Mesendoderm (in vitro differentiated cells): ENCODE results near the gene IL17RC. TPM values are rescaled to one million over a fixed set of nuclear protein-coding genes. Genes with fewer than 3 reads are reported as not detected.
A peak's percentile ranks its signal among the peaks of the same experiment; 100 is the strongest.
"Not testable (repeated sequence)": the region's sequence is repeated elsewhere in the genome, so short reads cannot be mapped to it uniquely, and the experiment has no call there.

ENCODE experiments used
- DNase-seq: peaks from one replicate; pipeline ENCODE4 v3.0.0; 2013
- H2AK5ac ChIP-seq: 2 replicates; pipeline ENCODE4 v1.6.1; 2013; ENCODE audit warnings: low read length, inconsistent platforms
- H2BK120ac ChIP-seq: 2 replicates; pipeline ENCODE4 v1.6.1; 2013; ENCODE audit warnings: low read depth, mild to moderate bottlenecking, low read length, moderate library complexity, mixed read lengths
- H2BK15ac ChIP-seq: replicated peaks from 2 replicates; pipeline ENCODE4 v1.6.1; 2013; ENCODE audit warnings: low read depth, mild to moderate bottlenecking, moderate library complexity
- H2BK5ac ChIP-seq: 2 replicates; pipeline ENCODE4 v1.6.1; 2013; ENCODE audit warnings: low read length, inconsistent platforms
- H3K18ac ChIP-seq: 2 replicates; pipeline ENCODE4 v1.6.1; 2013; ENCODE audit warnings: mild to moderate bottlenecking, low read length, mixed read lengths
- H3K23ac ChIP-seq: one replicate; pipeline ENCODE4 v1.6.1; 2013; ENCODE audit warnings: low read length
- H3K27ac ChIP-seq: 2 replicates; pipeline ENCODE4 v1.5.1; 2013; ENCODE audit warnings: low read depth, mild to moderate bottlenecking, inconsistent platforms, low read length, moderate library complexity
- H3K27me3 ChIP-seq: 2 replicates; pipeline ENCODE4 v1.6.1; 2013; ENCODE audit warnings: low read length, control low read depth, mild to moderate bottlenecking, inconsistent platforms; ENCODE audit not compliant: insufficient read depth, poor library complexity
- H3K36me3 ChIP-seq: 2 replicates; pipeline ENCODE4 v1.6.1; 2013; ENCODE audit warnings: low read length, inconsistent platforms; ENCODE audit not compliant: control insufficient read depth, insufficient read depth
- H3K4ac ChIP-seq: one replicate; pipeline ENCODE4 v1.6.1; 2013; ENCODE audit warnings: low read depth, mild to moderate bottlenecking, low read length, moderate library complexity
- H3K4me1 ChIP-seq: 2 replicates; pipeline ENCODE4 v1.6.1; 2013; ENCODE audit warnings: low read depth, low read length, inconsistent platforms; ENCODE audit not compliant: control insufficient read depth
- H3K4me2 ChIP-seq: 2 replicates; pipeline ENCODE4 v1.6.1; 2013; ENCODE audit warnings: low read length
- H3K4me3 ChIP-seq: 2 replicates; pipeline ENCODE4 v1.5.1; 2013; ENCODE audit warnings: mild to moderate bottlenecking, low read length
- H3K56ac ChIP-seq: one replicate; pipeline ENCODE4 v1.6.1; 2013; ENCODE audit warnings: low read length
- H3K79me1 ChIP-seq: 2 replicates; pipeline ENCODE4 v1.6.1; 2013; ENCODE audit warnings: low read length, inconsistent platforms
- H3K79me2 ChIP-seq: 2 replicates; pipeline ENCODE4 v1.6.1; 2013; ENCODE audit warnings: mild to moderate bottlenecking, low read length; ENCODE audit not compliant: control insufficient read depth, insufficient read depth
- H3K9ac ChIP-seq: 2 replicates; pipeline ENCODE4 v1.6.1; 2013; ENCODE audit warnings: low read length, inconsistent platforms
- H4K5ac ChIP-seq: one replicate; pipeline ENCODE4 v1.6.1; 2013; ENCODE audit warnings: low read length
- H4K8ac ChIP-seq: one replicate; pipeline ENCODE4 v1.6.1; 2013; ENCODE audit warnings: low read depth, mild to moderate bottlenecking, control low read depth, low read length, moderate library complexity
- WGBS: extraction: QIAGEN DNeasy Blood & Tissue Kit; methylation state at CpG from one replicate; pipeline ENCODE4 v1.1.7; 2013; ENCODE audit warnings: low lambda C conversion rate, missing lambda C conversion rate; ENCODE audit not compliant: insufficient coverage; ENCODE audit errors: extremely low coverage; 5-methylcytosine and 5-hydroxymethylcytosine counted together
- polyA plus RNA-seq, 2 experiments: library from polyadenylated mRNA; stranded (reverse); fragments of 200-250 nt; gene quantifications; one replicate each; pipeline ENCODE4 v1.2.3, GENCODE V29; 2013

IL17RC gene
- 4.5 TPM for polyA plus RNA-seq (2013, experiment 1 of 2)
- 4.7 TPM for polyA plus RNA-seq (2013, experiment 2 of 2)

- H2BK120ac ChIP-seq: no peak within 1 kb of the TSS
- H3K27ac ChIP-seq: no peak within 1 kb of the TSS
- no peak within 1 kb of the TSS for H4K5ac ChIP-seq
- H3K79me2 ChIP-seq: no peaks in the 10 kb centered on the region
- peak within 1 kb of the TSS; percentile 5 for H3K4ac ChIP-seq
- peak within 1 kb of the TSS; percentile 77 for H3K18ac ChIP-seq
- H3K79me1 ChIP-seq: no peaks in the 10 kb centered on the region
- H3K4me1 ChIP-seq: peaks cover 3% of the 10 kb centered on the region
- H3K4me2 ChIP-seq: peak within 1 kb of the TSS; percentile 87
- peak within 1 kb of the TSS; percentile 94 for H3K9ac ChIP-seq
- H4K8ac ChIP-seq: no peak within 1 kb of the TSS
- H2BK15ac ChIP-seq: no peak within 1 kb of the TSS
- H3K36me3 ChIP-seq: no peaks in the 10 kb centered on the region
- H2AK5ac ChIP-seq: no peak within 1 kb of the TSS
- H2BK5ac ChIP-seq: peak within 1 kb of the TSS; percentile 17
- H3K27me3 ChIP-seq: no peaks in the 10 kb centered on the region
- peak within 1 kb of the TSS; percentile 100 for H3K23ac ChIP-seq
- no peak within 1 kb of the TSS for H3K4me3 ChIP-seq
- DNase-seq: peak; percentile 95
- peak within 1 kb of the TSS; percentile 98 for H3K56ac ChIP-seq
- WGBS: no CpG with 5 or more reads among the region's 19 CpGs
Observed at GRCh38 chr3:9916734-9917680, at the start of gene IL17RC. IL17RC (plus strand) TSS chr3:9917098; CDS start chr3:9917316, 218 bp downstream.

- Histone ChIP-seq H2BK120ac (no peak overlapping the region), H2AK5ac (no peak overlapping the region), H3K27ac (no peak overlapping the region), H3K9ac (no peak overlapping the region), H3K23ac (no peak overlapping the region), H2BK15ac (no peak overlapping the region), H3K27me3 (no peaks in the 10 kb centered on the region), H3K4me1 (no peaks in the 10 kb centered on the region), H2BK5ac (no peak overlapping the region), H4K8ac (no peak overlapping the region), H3K56ac (no peak overlapping the region), H3K79me1 (no peaks in the 10 kb centered on the region), H3K18ac (no peak overlapping the region), H4K5ac (no peak overlapping the region), H3K36me3 (no peaks in the 10 kb centered on the region), H3K4me3 (no peak overlapping the region), H3K4ac (no peak overlapping the region), H3K79me2 (no peaks in the 10 kb centered on the region), H3K4me2 (no peak overlapping the region)
- WGBS: no CpG with 5 or more reads among the region's 12 CpGs
- DNase-seq: no peak
Observed at GRCh38 chr3:9867106-9867505, 49.8 kb upstream of the IL17RC start.

GRCh38 chr3:9869955-9870354, 46.9 kb upstream of the IL17RC start:
- no peak overlapping the region for H3K27ac ChIP-seq
- no peaks in the 10 kb centered on the region for H3K27me3 ChIP-seq
- H3K4ac ChIP-seq: no peak overlapping the region
- no peak overlapping the region for H3K9ac ChIP-seq
- H3K79me1 ChIP-seq: no peaks in the 10 kb centered on the region
- H2BK15ac ChIP-seq: no peak overlapping the region
- no peak overlapping the region for H4K5ac ChIP-seq
- whole genome bisulfite sequencing: no CpG with 5 or more reads among the region's 5 CpGs
- H2BK5ac ChIP-seq: no peak overlapping the region
- no peaks in the 10 kb centered on the region for H3K79me2 ChIP-seq
- no peak overlapping the region for H2AK5ac ChIP-seq
- DNase-seq: no peak
- H3K4me1 ChIP-seq: no peaks in the 10 kb centered on the region
- H3K56ac ChIP-seq: no peak overlapping the region
- no peaks in the 10 kb centered on the region for H3K36me3 ChIP-seq
- no peak overlapping the region for H3K18ac ChIP-seq
- no peak overlapping the region for H2BK120ac ChIP-seq
- no peak overlapping the region for H3K4me2 ChIP-seq
- no peak overlapping the region for H3K23ac ChIP-seq
- no peak overlapping the region for H3K4me3 ChIP-seq
- H4K8ac ChIP-seq: no peak overlapping the region

GRCh38 chr3:9870978-9871377, 45.9 kb upstream of the IL17RC start:
- H3K56ac ChIP-seq: no peak overlapping the region
- no peak overlapping the region for H3K4ac ChIP-seq
- no CpG with 5 or more reads among the region's 1 CpG for WGBS
- no peaks in the 10 kb centered on the region for H3K36me3 ChIP-seq
- no peak overlapping the region for H3K4me2 ChIP-seq
- no peaks in the 10 kb centered on the region for H3K4me1 ChIP-seq
- H3K23ac ChIP-seq: no peak overlapping the region
- H4K8ac ChIP-seq: no peak overlapping the region
- no peak overlapping the region for H3K18ac ChIP-seq
- H3K4me3 ChIP-seq: no peak overlapping the region
- H2BK120ac ChIP-seq: no peak overlapping the region
- DNase-seq: no peak
- H3K27ac ChIP-seq: no peak overlapping the region
- H2AK5ac ChIP-seq: no peak overlapping the region
- no peaks in the 10 kb centered on the region for H3K27me3 ChIP-seq
- H3K79me2 ChIP-seq: no peaks in the 10 kb centered on the region
- H2BK15ac ChIP-seq: no peak overlapping the region
- H2BK5ac ChIP-seq: no peak overlapping the region
- no peak overlapping the region for H4K5ac ChIP-seq
- H3K9ac ChIP-seq: no peak overlapping the region
- no peaks in the 10 kb centered on the region for H3K79me1 ChIP-seq

- not testable (repeated sequence) for H3K27me3 ChIP-seq, H3K4ac ChIP-seq, DNase-seq, H3K18ac ChIP-seq, H2AK5ac ChIP-seq, H2BK5ac ChIP-seq, H3K27ac ChIP-seq, H2BK120ac ChIP-seq, H3K79me2 ChIP-seq, H3K4me2 ChIP-seq, H4K8ac ChIP-seq, H3K4me1 ChIP-seq, H3K79me1 ChIP-seq, H3K23ac ChIP-seq, H3K56ac ChIP-seq, H3K9ac ChIP-seq, H4K5ac ChIP-seq, H2BK15ac ChIP-seq, H3K4me3 ChIP-seq, H3K36me3 ChIP-seq
- no CpG with 5 or more reads among the region's 5 CpGs for WGBS
Observed at GRCh38 chr3:9872067-9872466, 44.8 kb upstream of the IL17RC start.
